Type B pancreatic cell (in vitro differentiated cells): ENCODE measurements around the gene IGF2BP1. TPM values are rescaled to one million over a fixed set of nuclear protein-coding genes. Genes with fewer than 3 reads are reported as not detected.

ENCODE experiments used
- DNase-seq: peaks from one replicate; pipeline ENCODE4 v3.0.0; 2021; ENCODE audit warnings: mixed read lengths; ENCODE audit not compliant: unreplicated experiment; ENCODE audit errors: extremely low spot score
- H3K27ac Mint-ChIP-seq: 2 replicates; pipeline ENCODE4 v1.8.0; 2021; ENCODE audit warnings: mild to moderate bottlenecking, mixed read lengths
- H3K27me3 Mint-ChIP-seq: 2 replicates; pipeline ENCODE4 v1.8.0; 2021; ENCODE audit warnings: mixed read lengths
- H3K36me3 Mint-ChIP-seq: 2 replicates; pipeline ENCODE4 v1.8.0; 2021; ENCODE audit warnings: mixed read lengths
- H3K4me1 Mint-ChIP-seq: one replicate; pipeline ENCODE4 v1.8.0; 2021; ENCODE audit warnings: mixed read lengths; ENCODE audit not compliant: unreplicated experiment
- H3K4me3 Mint-ChIP-seq: 2 replicates; pipeline ENCODE4 v1.8.0; 2021; ENCODE audit warnings: mild to moderate bottlenecking, mixed read lengths
- H3K9me3 Mint-ChIP-seq: 2 replicates; pipeline ENCODE4 v1.8.0; 2021; ENCODE audit warnings: mixed read lengths
- CTCF ChIP-seq: fragments of 200-600 bp; sonication (generic); conservative IDR thresholded peaks from 2 replicates; pipeline ENCODE4 v1.5.0; 2021; ENCODE audit warnings: antibody characterized with exemption, mild to moderate bottlenecking
- total RNA-seq: library from RNA; stranded (reverse); gene quantifications from 2 replicates; pipeline ENCODE4 v1.2.1, GENCODE V29; 2021; ENCODE audit warnings: low replicate concordance

The IGF2BP1 gene
- total RNA-seq, 1 donor from 2014 or later, result 232 TPM

- peaks cover 15% of the 10 kb centered on the region for H3K27me3 Mint-ChIP-seq
- DNase-seq, result no peak
- H3K27ac Mint-ChIP-seq, result peak overlapping the region; percentile 93
- H3K4me3 Mint-ChIP-seq, result peak overlapping the region; percentile 87
- H3K4me1 Mint-ChIP-seq, result peaks cover 28% of the 10 kb centered on the region
- H3K36me3 Mint-ChIP-seq, result peaks cover 21% of the 10 kb centered on the region
- TF ChIP-seq CTCF, result no peak
- no peaks in the 10 kb centered on the region for H3K9me3 Mint-ChIP-seq
Measured at GRCh38 chr17:48996722-48997102, 473 bp upstream of the IGF2BP1 start.

- Mint-ChIP-seq H3K36me3 (peaks cover 21% of the 10 kb centered on the region), H3K27me3 (peaks cover 15% of the 10 kb centered on the region), H3K4me3 (peak overlapping the region; percentile 87), H3K9me3 (no peaks in the 10 kb centered on the region), H3K4me1 (peaks cover 27% of the 10 kb centered on the region), H3K27ac (peak overlapping the region; percentile 93)
- DNase-seq, result peak; percentile 73
- no peak for TF ChIP-seq CTCF
Measured at GRCh38 chr17:48997827-48998586, 822 bp downstream of the IGF2BP1 start.

- Mint-ChIP-seq H3K4me3 (peak overlapping the region; percentile 87), H3K4me1 (peaks cover 29% of the 10 kb centered on the region), H3K36me3 (peaks cover 21% of the 10 kb centered on the region), H3K27ac (peak overlapping the region; percentile 93), H3K9me3 (no peaks in the 10 kb centered on the region), H3K27me3 (peaks cover 15% of the 10 kb centered on the region)
- TF ChIP-seq CTCF, result peak; percentile 40
- DNase-seq, result peak; percentile 44
Measured at GRCh38 chr17:48998587-48999440, 1.6 kb downstream of the IGF2BP1 start.

GRCh38 chr17:49000943-49001342 lies 3.8 kb downstream of the IGF2BP1 start:
- peak overlapping the region; percentile 93 for H3K27ac Mint-ChIP-seq
- H3K4me1 Mint-ChIP-seq, result peaks cover 42% of the 10 kb centered on the region
- peak overlapping the region; percentile 87 for H3K4me3 Mint-ChIP-seq
- H3K27me3 Mint-ChIP-seq, result peaks cover 7% of the 10 kb centered on the region
- no peak for TF ChIP-seq CTCF
- no peaks in the 10 kb centered on the region for H3K9me3 Mint-ChIP-seq
- H3K36me3 Mint-ChIP-seq, result peaks cover 31% of the 10 kb centered on the region
- DNase-seq, result no peak

GRCh38 chr17:49001671-49002070 lies 4.5 kb downstream of the IGF2BP1 start:
- Mint-ChIP-seq H3K27me3 (peaks cover 3% of the 10 kb centered on the region), H3K4me3 (peak overlapping the region; percentile 87), H3K36me3 (peaks cover 38% of the 10 kb centered on the region), H3K4me1 (peaks cover 49% of the 10 kb centered on the region), H3K27ac (no peak overlapping the region), H3K9me3 (no peaks in the 10 kb centered on the region)
- no peak for DNase-seq
- TF ChIP-seq CTCF, result no peak
